BLaER1 treated with 17β-estradiol and CSF1 and Interleukin-3, amounts not matched to agents 10 nM and 100 nM (cell line): ENCODE measurements around the gene HIF1AN.

Experiments
- H3K27ac ChIP-seq, 11 experiments: shearing (Covaris generic); formaldehyde crosslinking; 2 replicates each; pipeline ENCODE4 v1.8.1; 2022
- H3K27me3 ChIP-seq, 11 experiments: shearing (Covaris generic); formaldehyde crosslinking; 2 replicates each; pipeline ENCODE4 v1.8.1; 2022
- H3K36me3 ChIP-seq, 11 experiments: shearing (Covaris generic); formaldehyde crosslinking; 2 replicates each; pipeline ENCODE4 v1.8.1; 2022
- H3K4me1 ChIP-seq, 10 experiments: shearing (Covaris generic); formaldehyde crosslinking; 2 replicates each; pipeline ENCODE4 v1.8.1; 2022
- H3K4me2 ChIP-seq, 11 experiments: shearing (Covaris generic); formaldehyde crosslinking; 2 replicates each; pipeline ENCODE4 v1.8.1; 2022
- H3K4me3 ChIP-seq, 10 experiments: shearing (Covaris generic); formaldehyde crosslinking; 2 replicates each; pipeline ENCODE4 v1.8.1; 2022
- H3K9ac ChIP-seq, 11 experiments: shearing (Covaris generic); formaldehyde crosslinking; 2 replicates each; pipeline ENCODE4 v1.8.1; 2022
- H3K9me3 ChIP-seq, 11 experiments: shearing (Covaris generic); formaldehyde crosslinking; replicated peaks in 1 of 11; 2 replicates each; pipeline ENCODE4 v1.8.1; 2022
- H4K20me1 ChIP-seq, 11 experiments: shearing (Covaris generic); formaldehyde crosslinking; 2 replicates each; pipeline ENCODE4 v1.8.1; 2022
- Cebpa-rat ChIP-seq, 11 experiments: shearing (Covaris generic); IDR thresholded peaks; 2 replicates each; pipeline ENCODE4 v1.8.1; 2022

The HIF1AN gene

GRCh38 chr10:100505164-100505563, 30.6 kb upstream of the HIF1AN start:
- no peak overlapping the region for H3K4me2 ChIP-seq
- no peaks in the 10 kb centered on the region for H3K9me3 ChIP-seq
- no peaks in the 10 kb centered on the region for H3K27me3 ChIP-seq
- H4K20me1 ChIP-seq = peaks cover 0 to 6% (median 0%) of the 10 kb centered on the region in 11 experiments; a peak in 2 of 22 replicates
- H3K36me3 ChIP-seq = peaks cover 74 to 99% (median 91%) of the 10 kb centered on the region in 11 experiments
- no peak overlapping the region for H3K27ac ChIP-seq
- no peak for TF ChIP-seq Cebpa-rat (IDR thresholded peaks at IDR 0.05)
- no peak overlapping the region for H3K4me3 ChIP-seq
- peaks cover 0 to 7% (median 0%) of the 10 kb centered on the region in 10 experiments; a peak in 3 of 20 replicates for H3K4me1 ChIP-seq
- H3K9ac ChIP-seq = no peak overlapping the region

- Histone ChIP-seq H3K4me3 (no peak overlapping the region), H3K4me2 (no peak overlapping the region), H3K27me3 (no peaks in the 10 kb centered on the region), H3K9me3 (no peaks in the 10 kb centered on the region), H3K4me1 (peaks cover 0 to 13% (median 11%) of the 10 kb centered on the region in 10 experiments; a peak in 16 of 20 replicates), H4K20me1 (peaks cover 0 to 18% (median 0%) of the 10 kb centered on the region in 11 experiments; a peak in 2 of 22 replicates), H3K36me3 (peaks cover 60 to 91% (median 79%) of the 10 kb centered on the region in 11 experiments), H3K9ac (no peak overlapping the region), H3K27ac (no peak overlapping the region)
- no peak for TF ChIP-seq Cebpa-rat (IDR thresholded peaks at IDR 0.05)
These were observed 29.0 kb upstream of the HIF1AN start for GRCh38 chr10:100506596-100507356.

- Histone ChIP-seq H3K27me3 (no peaks in the 10 kb centered on the region), H4K20me1 (peaks cover 0 to 18% (median 0%) of the 10 kb centered on the region in 11 experiments; a peak in 2 of 22 replicates), H3K4me1 (peaks cover 0 to 13% (median 11%) of the 10 kb centered on the region in 10 experiments; a peak in 16 of 20 replicates), H3K4me2 (no peak overlapping the region), H3K9ac (no peak overlapping the region), H3K27ac (no peak overlapping the region), H3K9me3 (no peaks in the 10 kb centered on the region), H3K4me3 (no peak overlapping the region), H3K36me3 (peaks cover 54 to 91% (median 79%) of the 10 kb centered on the region in 11 experiments)
- no peak for TF ChIP-seq Cebpa-rat (IDR thresholded peaks at IDR 0.05)
These were observed 28.4 kb upstream of the HIF1AN start for GRCh38 chr10:100507357-100507732.

GRCh38 chr10:100508266-100508665, 27.5 kb upstream of the HIF1AN start:
- no peaks in the 10 kb centered on the region for H3K27me3 ChIP-seq
- H4K20me1 ChIP-seq = peaks cover 0 to 18% (median 0%) of the 10 kb centered on the region in 11 experiments; a peak in 2 of 22 replicates
- no peaks in the 10 kb centered on the region for H3K9me3 ChIP-seq
- peaks cover 0 to 13% (median 11%) of the 10 kb centered on the region in 10 experiments; a peak in 16 of 20 replicates for H3K4me1 ChIP-seq
- no peak overlapping the region for H3K4me3 ChIP-seq
- no peak overlapping the region for H3K9ac ChIP-seq
- H3K36me3 ChIP-seq = peaks cover 50 to 91% (median 72%) of the 10 kb centered on the region in 11 experiments
- no peak overlapping the region for H3K4me2 ChIP-seq
- no peak for TF ChIP-seq Cebpa-rat (IDR thresholded peaks at IDR 0.05)
- H3K27ac ChIP-seq = no peak overlapping the region

- Histone ChIP-seq H3K27me3 (no peaks in the 10 kb centered on the region), H3K9me3 (no peaks in the 10 kb centered on the region), H3K27ac (no peak overlapping the region), H3K4me3 (no peak overlapping the region), H4K20me1 (peaks cover 0 to 18% (median 0%) of the 10 kb centered on the region in 11 experiments; a peak in 2 of 22 replicates), H3K4me2 (no peak overlapping the region), H3K36me3 (peaks cover 51 to 91% (median 68%) of the 10 kb centered on the region in 11 experiments), H3K4me1 (peaks cover 0 to 13% (median 11%) of the 10 kb centered on the region in 10 experiments; a peak in 16 of 20 replicates), H3K9ac (0 out of 22 replicates have a peak overlapping the region, but pooled peaks of 1 of the 11 experiments have one; percentile 15)
- no peak for TF ChIP-seq Cebpa-rat (IDR thresholded peaks at IDR 0.05)
These were observed 27.0 kb upstream of the HIF1AN start for GRCh38 chr10:100508691-100509150.

- peaks cover 49 to 91% (median 63%) of the 10 kb centered on the region in 11 experiments for H3K36me3 ChIP-seq
- peaks cover 0 to 13% (median 11%) of the 10 kb centered on the region in 10 experiments; a peak in 16 of 20 replicates for H3K4me1 ChIP-seq
- TF ChIP-seq Cebpa-rat (IDR thresholded peaks at IDR 0.05) = no peak
- H3K9me3 ChIP-seq = no peaks in the 10 kb centered on the region
- no peak overlapping the region for H3K27ac ChIP-seq
- H3K9ac ChIP-seq = 0 out of 22 replicates have a peak overlapping the region, but pooled peaks of 2 of the 11 experiments have one; percentile 15 to 18
- H3K27me3 ChIP-seq = no peaks in the 10 kb centered on the region
- no peak overlapping the region for H3K4me2 ChIP-seq
- H4K20me1 ChIP-seq = peaks cover 0 to 18% (median 0%) of the 10 kb centered on the region in 11 experiments; a peak in 2 of 22 replicates
- no peak overlapping the region for H3K4me3 ChIP-seq
These were observed 26.4 kb upstream of the HIF1AN start for GRCh38 chr10:100509241-100509840.

- Histone ChIP-seq H3K27ac (no peak overlapping the region), H3K9ac (peak overlapping the region in 1 of 11 experiments; percentile 36; a peak in 1 of 22 replicates), H3K4me3 (no peak overlapping the region), H4K20me1 (peaks cover 0 to 18% (median 0%) of the 10 kb centered on the region in 11 experiments; a peak in 2 of 22 replicates), H3K4me2 (peak overlapping the region in 8 of 11 experiments; percentile 1 to 48 (median 40); a peak in 12 of 22 replicates), H3K4me1 (peaks cover 0 to 13% (median 11%) of the 10 kb centered on the region in 10 experiments; a peak in 16 of 20 replicates), H3K9me3 (no peaks in the 10 kb centered on the region), H3K36me3 (peaks cover 39 to 91% (median 61%) of the 10 kb centered on the region in 11 experiments), H3K27me3 (no peaks in the 10 kb centered on the region)
- TF ChIP-seq Cebpa-rat (IDR thresholded peaks at IDR 0.05) = no peak
These were observed 25.0 kb upstream of the HIF1AN start for GRCh38 chr10:100510533-100511308.

GRCh38 chr10:100515612-100516011, 20.1 kb upstream of the HIF1AN start:
- peaks cover 0 to 10% (median 9%) of the 10 kb centered on the region in 10 experiments; a peak in 16 of 20 replicates for H3K4me1 ChIP-seq
- H3K27me3 ChIP-seq = no peaks in the 10 kb centered on the region
- no peak overlapping the region for H3K4me2 ChIP-seq
- TF ChIP-seq Cebpa-rat (IDR thresholded peaks at IDR 0.05) = no peak
- H3K9me3 ChIP-seq = no peaks in the 10 kb centered on the region
- no peak overlapping the region for H3K4me3 ChIP-seq
- H3K27ac ChIP-seq = no peak overlapping the region
- H3K36me3 ChIP-seq = peaks cover 18 to 80% (median 54%) of the 10 kb centered on the region in 11 experiments; a peak in 20 of 22 replicates
- H4K20me1 ChIP-seq = peaks cover 0 to 18% (median 0%) of the 10 kb centered on the region in 11 experiments; a peak in 8 of 22 replicates
- H3K9ac ChIP-seq = no peak overlapping the region
